GM19240 (cell line): Measurements from ENCODE around the gene GOLT1A.
A peak's percentile ranks its signal among the peaks of the same experiment; 100 is the strongest.

Experiments used
- DNase-seq: peaks from one replicate; pipeline ENCODE4 v3.0.0; 2011; ENCODE audit warnings: low spot score; ENCODE audit not compliant: insufficient read length

GOLT1A gene

GRCh38 chr1:204219971-204220616 lies 6.3 kb upstream of the GOLT1A start:
- no peak for DNase-seq

DNA sequence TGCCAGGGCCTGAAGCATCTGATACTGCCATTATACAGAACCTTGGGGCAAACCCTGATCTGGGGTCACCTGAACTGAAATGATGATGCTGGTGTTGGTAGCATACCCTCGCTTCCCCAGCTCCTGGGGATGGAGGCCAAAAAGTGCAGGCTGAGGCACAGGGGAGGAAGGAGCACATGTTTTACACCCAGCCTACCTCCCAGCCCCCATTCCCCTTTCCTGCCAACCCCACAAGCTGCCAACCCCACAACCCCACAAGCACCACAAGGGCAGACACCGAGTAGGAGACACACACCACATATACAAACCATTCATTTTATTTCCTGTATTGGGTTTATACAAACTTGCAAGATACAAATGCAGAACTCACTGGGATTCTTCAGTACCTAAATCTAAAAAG lies 4.8 kb upstream of the GOLT1A start:
- DNase-seq, result no peak

DNA sequence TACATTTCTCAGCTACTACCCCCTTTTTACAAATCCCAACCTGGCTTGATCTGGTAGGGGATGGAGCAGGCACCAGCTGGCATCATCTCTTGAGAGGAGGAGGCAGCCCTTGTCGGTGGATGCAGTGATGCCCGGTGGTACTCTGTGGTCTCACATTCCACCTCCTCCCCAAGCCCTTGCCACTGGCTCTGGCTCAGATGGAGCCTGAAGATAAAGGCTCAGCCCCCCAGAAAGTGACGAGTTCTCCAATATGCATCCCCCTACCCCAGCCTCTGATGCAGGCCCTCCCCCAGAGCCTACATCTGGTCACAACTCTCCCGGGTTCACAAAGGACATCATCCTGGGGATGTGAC lies 3.8 kb upstream of the GOLT1A start:
- DNase-seq, result no peak

- DNase-seq, result no peak
Measured at GRCh38 chr1:204216880-204217647, 3.3 kb upstream of the GOLT1A start.

GRCh38 chr1:204216236-204216635 lies 2.4 kb upstream of the GOLT1A start:
- DNase-seq, result no peak

DNA sequence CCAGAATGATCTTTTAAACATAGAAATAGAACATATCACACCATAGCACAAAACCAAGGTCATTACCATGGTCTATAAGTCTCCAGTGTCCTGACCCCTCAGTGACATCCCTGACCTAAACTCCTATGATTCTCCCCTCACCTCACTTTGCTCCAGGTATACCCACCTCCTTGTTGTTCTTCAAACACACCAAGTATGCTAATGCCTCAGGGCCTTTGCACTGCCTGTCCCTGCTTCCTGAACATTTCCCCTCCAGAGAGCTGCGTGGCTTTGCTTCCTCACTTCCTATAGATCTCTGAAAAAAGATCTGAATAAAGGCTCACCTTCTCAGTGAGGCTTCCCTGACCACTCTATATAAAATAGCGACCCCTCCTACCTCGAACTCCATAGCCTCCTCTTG lies 1.1 kb downstream of the GOLT1A start:
- no peak for DNase-seq

DNA sequence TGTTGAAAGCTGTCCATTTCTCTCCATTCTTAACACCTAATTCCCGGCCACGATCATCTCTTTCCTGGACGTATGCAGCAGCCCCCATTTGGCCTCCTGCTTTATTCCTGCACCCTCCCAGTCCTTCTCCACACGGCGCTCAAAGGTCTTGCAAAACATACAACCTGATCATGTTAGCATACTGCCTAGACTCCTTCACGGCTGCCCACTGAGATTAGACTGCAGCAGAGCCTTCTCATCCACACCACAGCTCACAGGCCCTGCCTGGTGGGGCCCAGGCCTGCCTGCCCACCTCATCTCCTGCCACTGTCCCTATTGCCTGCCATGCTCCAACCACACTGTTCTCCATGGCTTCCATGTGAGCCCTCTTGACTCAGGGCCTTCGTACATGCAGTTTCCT lies 2.7 kb downstream of the GOLT1A start:
- DNase-seq, result no peak

- DNase-seq, result peak; percentile 86
Measured at GRCh38 chr1:204207136-204207616, 6.6 kb downstream of the GOLT1A start.

- no peak for DNase-seq
Measured at GRCh38 chr1:204206121-204206520, 7.7 kb downstream of the GOLT1A start.

DNA sequence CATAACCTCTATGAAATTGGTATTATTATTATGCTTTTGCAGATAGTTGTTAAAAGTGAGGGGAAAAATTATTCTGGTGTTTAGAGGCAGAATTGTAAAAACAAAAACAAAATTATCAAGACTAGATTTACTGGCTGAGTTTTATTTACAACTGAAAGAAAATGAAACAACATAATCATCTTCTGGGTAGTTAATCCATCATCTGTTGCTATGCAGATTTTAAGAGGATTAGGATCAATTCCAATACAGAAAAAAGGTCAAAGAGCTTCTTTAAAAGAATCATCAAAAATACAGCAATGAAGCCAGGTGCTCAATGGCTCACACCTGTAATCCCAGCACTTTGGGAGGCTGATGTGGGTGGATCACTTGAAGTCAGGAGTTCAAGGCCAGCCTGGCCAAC lies 8.3 kb downstream of the GOLT1A start:
- no peak for DNase-seq

DNA sequence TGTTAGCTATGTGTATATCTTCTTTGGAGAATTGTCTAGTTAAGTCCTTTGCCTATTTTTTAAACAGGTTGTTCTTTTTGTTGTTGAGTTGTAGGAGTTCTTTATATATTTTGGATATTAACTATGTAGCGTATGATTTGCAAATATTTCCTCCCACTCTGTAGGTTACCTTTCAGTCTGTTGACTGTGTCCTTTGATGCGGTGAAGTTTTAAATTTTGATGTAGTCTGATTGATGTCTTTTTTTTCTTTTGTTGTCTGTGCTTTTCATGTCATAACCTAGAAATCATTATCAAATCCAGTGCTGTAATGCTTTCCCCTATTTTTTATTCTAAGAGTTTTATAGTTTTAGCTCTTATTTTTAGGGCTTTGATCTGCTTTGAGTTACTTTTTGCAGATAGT lies 8.8 kb downstream of the GOLT1A start:
- DNase-seq, result no peak

GRCh38 chr1:204203206-204203767 lies 10.5 kb downstream of the GOLT1A start:
- no peak for DNase-seq

DNA sequence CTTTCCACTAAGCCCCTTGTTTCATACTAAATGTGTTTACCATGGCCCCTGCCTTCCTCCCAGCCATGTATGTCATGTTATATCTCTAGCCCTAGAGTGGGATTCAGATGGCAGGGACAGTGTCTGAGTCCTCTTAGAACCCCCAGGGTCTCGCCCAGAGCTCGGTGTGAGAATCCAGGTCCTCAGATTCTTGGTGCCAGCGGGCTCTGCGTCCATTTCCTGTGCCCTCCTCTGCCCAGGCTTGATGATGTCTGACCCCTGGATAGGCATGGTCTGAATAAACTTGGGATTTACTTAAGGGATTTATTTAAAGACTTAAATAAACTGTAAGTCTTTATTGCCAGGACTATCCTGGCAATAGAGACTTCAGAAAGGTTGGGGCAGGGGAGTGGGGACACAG lies 11.3 kb downstream of the GOLT1A start:
- no peak for DNase-seq

GRCh38 chr1:204201348-204202040 lies 12.3 kb downstream of the GOLT1A start:
- no peak for DNase-seq

GRCh38 chr1:204199579-204199978 lies 14.2 kb downstream of the GOLT1A start:
- DNase-seq, result no peak

DNA sequence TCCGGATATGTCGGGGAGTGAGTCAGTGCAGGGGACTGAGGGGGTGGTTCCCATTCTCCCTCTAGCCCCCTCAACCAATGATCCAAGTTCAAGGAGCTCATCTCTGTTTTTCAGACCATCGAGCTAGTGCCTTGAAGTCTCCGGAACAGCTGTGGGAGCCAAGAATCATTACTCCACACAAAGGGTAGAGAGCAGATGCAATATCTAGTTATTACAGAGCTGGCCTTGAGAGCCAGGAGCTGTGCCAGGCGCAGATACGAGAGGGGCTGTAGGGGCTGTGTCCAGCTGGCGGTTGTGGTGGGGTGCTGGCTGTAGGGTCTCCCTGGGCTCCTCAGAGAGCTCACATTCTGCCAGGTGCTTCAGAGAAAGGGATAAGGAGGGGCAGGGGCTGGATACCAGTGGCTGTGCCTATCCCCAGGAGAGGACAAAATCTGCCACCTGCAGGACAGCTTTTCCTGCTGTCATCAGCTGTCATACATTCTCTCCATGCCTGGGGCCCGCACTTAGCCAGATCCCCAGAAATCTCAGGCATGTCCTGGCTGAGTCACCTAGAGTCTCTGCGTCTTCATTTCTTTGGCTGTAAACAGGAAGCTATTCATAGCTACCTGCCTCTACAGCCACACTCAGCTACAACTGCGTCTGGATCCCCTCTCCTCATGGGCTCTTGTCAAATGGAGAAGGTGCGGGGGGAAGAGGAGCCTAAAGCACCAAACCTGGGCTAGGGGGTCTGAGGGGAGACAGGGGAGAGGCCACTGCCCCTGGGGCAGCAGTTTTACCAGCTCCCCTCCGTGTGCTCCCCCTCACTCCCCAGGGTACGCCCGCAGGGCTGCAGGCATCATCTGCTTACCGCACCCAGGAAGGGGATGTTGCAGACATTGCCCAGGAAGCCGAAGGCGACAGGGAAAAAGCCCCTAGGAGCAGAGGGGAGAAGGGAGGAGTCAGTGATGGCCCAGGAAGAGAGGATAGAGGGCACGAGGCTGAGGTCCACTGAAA lies 15.1 kb downstream of the GOLT1A start:
- DNase-seq, result no peak

- DNase-seq, result no peak
Measured at GRCh38 chr1:204197068-204197467, 16.7 kb downstream of the GOLT1A start.

GRCh38 chr1:204196068-204196795 lies 17.6 kb downstream of the GOLT1A start, which contains the start of gene KISS1:
Gene KISS1 (minus strand): TSS chr1:204196491. CDS start chr1:204192876, 3,615 bp downstream.
- DNase-seq, result no peak

DNA sequence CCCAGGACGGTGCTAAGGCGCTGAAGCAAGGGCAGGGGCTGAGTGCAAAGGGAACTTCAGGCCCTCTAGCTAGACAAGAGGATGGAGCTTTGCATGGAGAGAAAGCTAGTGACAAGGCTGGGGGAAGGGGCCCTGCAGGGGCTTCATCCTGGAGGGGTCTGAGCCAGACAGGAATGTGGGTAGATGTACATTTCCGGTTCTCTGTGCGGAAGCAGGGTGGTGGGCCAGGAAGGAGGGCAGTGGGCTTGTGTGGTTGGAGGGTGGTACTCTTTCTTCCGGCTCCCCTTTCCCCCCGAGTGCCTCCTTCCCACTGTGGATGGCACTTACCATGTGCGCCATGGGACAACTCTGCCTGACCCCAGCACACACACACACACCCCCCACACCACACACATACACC lies 19.0 kb downstream of the GOLT1A start:
- DNase-seq, result no peak

DNA sequence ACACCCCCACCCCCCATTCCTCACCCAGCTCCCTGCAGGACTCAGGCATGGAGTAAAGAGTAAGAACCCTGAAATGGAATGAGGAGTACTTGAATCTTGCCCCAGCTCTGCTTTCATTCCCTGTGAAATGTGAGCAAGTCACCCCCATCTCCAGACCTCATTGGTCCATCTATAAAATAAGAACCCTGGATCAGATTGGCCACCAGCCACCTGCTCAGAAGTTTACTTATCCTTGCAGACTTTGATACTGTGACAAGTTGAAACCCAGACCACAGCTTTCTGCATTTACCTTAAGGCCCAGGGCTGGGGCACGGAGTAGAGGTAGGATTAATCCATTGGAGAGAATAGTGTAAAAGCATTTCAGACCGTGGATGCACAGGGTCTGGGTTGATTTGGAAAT lies 19.7 kb downstream of the GOLT1A start:
- no peak for DNase-seq
